HepG2 (cell line): ENCODE data around the gene NFIC. TPM values are rescaled to one million over a fixed set of nuclear protein-coding genes. Genes with fewer than 3 reads are reported as not detected.

Experiments
- CHCHD3 ChIP-seq: sonication (generic); formaldehyde crosslinking; IDR thresholded peaks from 2 replicates; pipeline ENCODE4 v1.8.0; 2022; ENCODE audit warnings: mild to moderate bottlenecking, missing genetic modification reagents, moderate library complexity
- KLF11 ChIP-seq: IDR thresholded peaks from 2 replicates; pipeline ENCODE4 v1.6.1; 2016; ENCODE audit warnings: missing compliant biosample characterization
- LCORL ChIP-seq, 2 experiments: fragments of 450-650 bp in 1 of 2; sonication (generic) in 1 of 2; formaldehyde crosslinking in 1 of 2; IDR thresholded peaks; 2 replicates each; pipeline versions ENCODE4 v1.5.0 to v1.6.1; 2017 to 2020; ENCODE audit warnings: antibody characterized with exemption in 1 of 2, missing genetic modification reagents in 1 of 2
- MBNL3 ChIP-seq: fragments of 250-450 bp; sonication (Bioruptor Pico); conservative IDR thresholded peaks from 2 replicates; pipeline ENCODE4 v1.8.0; 2022; ENCODE audit warnings: mild to moderate bottlenecking, inconsistent platforms
- MED13 ChIP-seq: sonication (generic); formaldehyde crosslinking; IDR thresholded peaks from 2 replicates; pipeline ENCODE4 v1.5.0; 2020; ENCODE audit warnings: missing genetic modification reagents
- MXD4 ChIP-seq: IDR thresholded peaks from 2 replicates; pipeline ENCODE4 v1.6.1; 2016; ENCODE audit warnings: mild to moderate bottlenecking, missing biosample characterization, missing genetic modification reagents
- NFYB ChIP-seq: sonication (generic); formaldehyde crosslinking; IDR thresholded peaks from 2 replicates; pipeline ENCODE4 v1.4.0; 2020; ENCODE audit warnings: missing genetic modification reagents
- ONECUT2 ChIP-seq: sonication (generic); formaldehyde crosslinking; IDR thresholded peaks from 2 replicates; pipeline ENCODE4 v1.4.0; 2020; ENCODE audit warnings: missing genetic modification reagents
- RARA ChIP-seq: IDR thresholded peaks from 2 replicates; pipeline ENCODE4 v1.6.1; 2016; ENCODE audit warnings: missing genetic modification reagents, missing compliant biosample characterization
- SOX5 ChIP-seq: IDR thresholded peaks from 2 replicates; pipeline ENCODE4 v1.6.1; 2016; ENCODE audit warnings: borderline replicate concordance
- TEAD3 ChIP-seq: optimal IDR thresholded peaks from 2 replicates; pipeline ENCODE3; 2016; ENCODE audit warnings: borderline replicate concordance
- ZBTB20 ChIP-seq: sonication (generic); formaldehyde crosslinking; IDR thresholded peaks from 2 replicates; pipeline ENCODE4 v1.8.1; 2023; ENCODE audit warnings: missing genetic modification reagents, low read depth, mild to moderate bottlenecking, borderline replicate concordance
- ZGPAT ChIP-seq: IDR thresholded peaks from 2 replicates; pipeline ENCODE4 v1.6.1; 2016; ENCODE audit warnings: mild to moderate bottlenecking
- ZNF296 ChIP-seq: sonication (generic); formaldehyde crosslinking; conservative IDR thresholded peaks from 2 replicates; pipeline ENCODE4 v1.5.0; 2020; ENCODE audit warnings: mild to moderate bottlenecking, missing genetic modification reagents
- ZNF335 ChIP-seq: sonication (generic); formaldehyde crosslinking; IDR thresholded peaks from 2 replicates; pipeline ENCODE4 v1.4.0; 2020; ENCODE audit warnings: missing genetic modification reagents
- ZNF34 ChIP-seq: sonication (generic); formaldehyde crosslinking; IDR thresholded peaks from 2 replicates; pipeline ENCODE4 v1.4.0; 2020; ENCODE audit warnings: mild to moderate bottlenecking, missing genetic modification reagents, borderline replicate concordance
- ZNF550 ChIP-seq: sonication (generic); formaldehyde crosslinking; IDR thresholded peaks from 2 replicates; pipeline ENCODE4 v1.4.0; 2020; ENCODE audit warnings: mild to moderate bottlenecking, missing genetic modification reagents, borderline replicate concordance
- polyA plus RNA-seq, 8 experiments: library from polyadenylated mRNA; depleted of rRNA in 3 of 8; stranded (reverse) in 7 of 8; unstranded in 1 of 8; fragments of >200 nt; fragmentation: Illumina TruSeq in 4 of 8; extraction: Trizol in 4 of 8; gene quantifications; 2 replicates each; pipeline versions ENCODE4 v1.2.1 to v1.2.3, GENCODE V29; 2011 to 2016; ENCODE audit warnings: low read depth in 4 of 8, missing spikeins in 1 of 8, mixed read lengths in 1 of 8; ENCODE audit not compliant: insufficient read depth in 1 of 8
- total RNA-seq, 5 experiments: library from RNA; depleted of rRNA; stranded (reverse); fragments of >200 nt; fragmentation: Illumina TruSeq; extraction: Trizol; gene quantifications; 2 replicates each; pipeline ENCODE4 v1.2.3, GENCODE V29; 2016; ENCODE audit warnings: low read depth in 1 of 5
- TF ChIP-seq, protein P1 (sequence below): sonication (generic); formaldehyde crosslinking; IDR thresholded peaks from 2 replicates; pipeline ENCODE4 v1.4.0; 2020; ENCODE audit warnings: missing genetic modification reagents
- TF ChIP-seq, protein P2 (sequence below): sonication (generic); formaldehyde crosslinking; IDR thresholded peaks from 2 replicates; pipeline ENCODE4 v1.4.0; 2020; ENCODE audit warnings: mild to moderate bottlenecking, missing genetic modification reagents
- TF ChIP-seq, protein P3 (sequence below): fragments of 450-650 bp; IDR thresholded peaks from 2 replicates; pipeline ENCODE4 v1.6.1; 2017
- TF ChIP-seq, protein P4 (sequence below): sonication (generic); formaldehyde crosslinking; IDR thresholded peaks from 2 replicates; pipeline ENCODE4 v1.5.0; 2020; ENCODE audit warnings: missing genetic modification reagents, mild to moderate bottlenecking, borderline replicate concordance

NFIC gene
- total and polyA plus RNA-seq, 2 of the 13 experiments (the other 11 are each of a cell fraction or from before 2014, with no cell fraction given): 1.3 to 2.5 TPM

- TF ChIP-seq, protein P1, sequence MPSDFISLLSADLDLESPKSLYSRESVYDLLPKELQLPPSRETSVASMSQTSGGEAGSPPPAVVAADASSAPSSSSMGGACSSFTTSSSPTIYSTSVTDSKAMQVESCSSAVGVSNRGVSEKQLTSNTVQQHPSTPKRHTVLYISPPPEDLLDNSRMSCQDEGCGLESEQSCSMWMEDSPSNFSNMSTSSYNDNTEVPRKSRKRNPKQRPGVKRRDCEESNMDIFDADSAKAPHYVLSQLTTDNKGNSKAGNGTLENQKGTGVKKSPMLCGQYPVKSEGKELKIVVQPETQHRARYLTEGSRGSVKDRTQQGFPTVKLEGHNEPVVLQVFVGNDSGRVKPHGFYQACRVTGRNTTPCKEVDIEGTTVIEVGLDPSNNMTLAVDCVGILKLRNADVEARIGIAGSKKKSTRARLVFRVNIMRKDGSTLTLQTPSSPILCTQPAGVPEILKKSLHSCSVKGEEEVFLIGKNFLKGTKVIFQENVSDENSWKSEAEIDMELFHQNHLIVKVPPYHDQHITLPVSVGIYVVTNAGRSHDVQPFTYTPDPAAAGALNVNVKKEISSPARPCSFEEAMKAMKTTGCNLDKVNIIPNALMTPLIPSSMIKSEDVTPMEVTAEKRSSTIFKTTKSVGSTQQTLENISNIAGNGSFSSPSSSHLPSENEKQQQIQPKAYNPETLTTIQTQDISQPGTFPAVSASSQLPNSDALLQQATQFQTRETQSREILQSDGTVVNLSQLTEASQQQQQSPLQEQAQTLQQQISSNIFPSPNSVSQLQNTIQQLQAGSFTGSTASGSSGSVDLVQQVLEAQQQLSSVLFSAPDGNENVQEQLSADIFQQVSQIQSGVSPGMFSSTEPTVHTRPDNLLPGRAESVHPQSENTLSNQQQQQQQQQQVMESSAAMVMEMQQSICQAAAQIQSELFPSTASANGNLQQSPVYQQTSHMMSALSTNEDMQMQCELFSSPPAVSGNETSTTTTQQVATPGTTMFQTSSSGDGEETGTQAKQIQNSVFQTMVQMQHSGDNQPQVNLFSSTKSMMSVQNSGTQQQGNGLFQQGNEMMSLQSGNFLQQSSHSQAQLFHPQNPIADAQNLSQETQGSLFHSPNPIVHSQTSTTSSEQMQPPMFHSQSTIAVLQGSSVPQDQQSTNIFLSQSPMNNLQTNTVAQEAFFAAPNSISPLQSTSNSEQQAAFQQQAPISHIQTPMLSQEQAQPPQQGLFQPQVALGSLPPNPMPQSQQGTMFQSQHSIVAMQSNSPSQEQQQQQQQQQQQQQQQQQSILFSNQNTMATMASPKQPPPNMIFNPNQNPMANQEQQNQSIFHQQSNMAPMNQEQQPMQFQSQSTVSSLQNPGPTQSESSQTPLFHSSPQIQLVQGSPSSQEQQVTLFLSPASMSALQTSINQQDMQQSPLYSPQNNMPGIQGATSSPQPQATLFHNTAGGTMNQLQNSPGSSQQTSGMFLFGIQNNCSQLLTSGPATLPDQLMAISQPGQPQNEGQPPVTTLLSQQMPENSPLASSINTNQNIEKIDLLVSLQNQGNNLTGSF (CRISPR knock-in tag): peak; percentile 86
- TF ChIP-seq, protein P2, sequence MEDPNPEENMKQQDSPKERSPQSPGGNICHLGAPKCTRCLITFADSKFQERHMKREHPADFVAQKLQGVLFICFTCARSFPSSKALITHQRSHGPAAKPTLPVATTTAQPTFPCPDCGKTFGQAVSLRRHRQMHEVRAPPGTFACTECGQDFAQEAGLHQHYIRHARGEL: peak; percentile 12; the same call in 1 of the 2 replicates
- TF ChIP-seq, protein P3, sequence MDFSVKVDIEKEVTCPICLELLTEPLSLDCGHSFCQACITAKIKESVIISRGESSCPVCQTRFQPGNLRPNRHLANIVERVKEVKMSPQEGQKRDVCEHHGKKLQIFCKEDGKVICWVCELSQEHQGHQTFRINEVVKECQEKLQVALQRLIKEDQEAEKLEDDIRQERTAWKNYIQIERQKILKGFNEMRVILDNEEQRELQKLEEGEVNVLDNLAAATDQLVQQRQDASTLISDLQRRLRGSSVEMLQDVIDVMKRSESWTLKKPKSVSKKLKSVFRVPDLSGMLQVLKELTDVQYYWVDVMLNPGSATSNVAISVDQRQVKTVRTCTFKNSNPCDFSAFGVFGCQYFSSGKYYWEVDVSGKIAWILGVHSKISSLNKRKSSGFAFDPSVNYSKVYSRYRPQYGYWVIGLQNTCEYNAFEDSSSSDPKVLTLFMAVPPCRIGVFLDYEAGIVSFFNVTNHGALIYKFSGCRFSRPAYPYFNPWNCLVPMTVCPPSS: no peak
- TF ChIP-seq KLF11 (peak; percentile 81; the same call in 1 of the 2 replicates), TEAD3 (CRISPR knock-in tag) (peak; percentile 28), ZGPAT (CRISPR knock-in tag) (0 out of 2 replicates have a peak, but pooled peaks have one; percentile 33), CHCHD3 (peak; percentile 70; the same call in 1 of the 2 replicates), ZNF34 (no peak), ONECUT2 (CRISPR knock-in tag) (no peak), MED13 (CRISPR knock-in tag) (no peak), LCORL (IDR thresholded peaks at IDR 0.05) (no peak), LCORL (CRISPR knock-in tag; IDR thresholded peaks at IDR 0.05) (0 out of 2 replicates have a peak, but pooled peaks have one; percentile 30), MXD4 (CRISPR knock-in tag) (peak; percentile 82), ZNF335 (peak; percentile 49; the same call in 1 of the 2 replicates), ZBTB20 (peak; percentile 85; the same call in 1 of the 2 replicates), SOX5 (CRISPR knock-in tag) (peak; percentile 26; the same call in 1 of the 2 replicates), ZNF550 (CRISPR knock-in tag) (no peak), MBNL3 (CRISPR knock-in tag) (no peak), NFYB (CRISPR knock-in tag) (no peak), RARA (peak; percentile 50; the same call in 1 of the 2 replicates), ZNF296 (CRISPR knock-in tag) (peak; percentile 54; the same call in 1 of the 2 replicates)
- TF ChIP-seq, protein P4, sequence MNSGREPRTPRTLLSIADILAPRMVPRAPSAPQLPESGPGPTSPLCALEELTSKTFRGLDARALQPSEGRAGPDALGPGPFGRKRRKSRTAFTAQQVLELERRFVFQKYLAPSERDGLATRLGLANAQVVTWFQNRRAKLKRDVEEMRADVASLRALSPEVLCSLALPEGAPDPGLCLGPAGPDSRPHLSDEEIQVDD (CRISPR knock-in tag): no peak
Measured at GRCh38 chr19:3481241-3482090, 115.1 kb downstream of the NFIC start (continued).
